Measurements from ENCODE around the gene NEURL1.
"Not testable (repeated sequence)": the region's sequence is repeated elsewhere in the genome, so short reads cannot be mapped to it uniquely, and the experiment has no call there.

Gene NEURL1

DNA sequence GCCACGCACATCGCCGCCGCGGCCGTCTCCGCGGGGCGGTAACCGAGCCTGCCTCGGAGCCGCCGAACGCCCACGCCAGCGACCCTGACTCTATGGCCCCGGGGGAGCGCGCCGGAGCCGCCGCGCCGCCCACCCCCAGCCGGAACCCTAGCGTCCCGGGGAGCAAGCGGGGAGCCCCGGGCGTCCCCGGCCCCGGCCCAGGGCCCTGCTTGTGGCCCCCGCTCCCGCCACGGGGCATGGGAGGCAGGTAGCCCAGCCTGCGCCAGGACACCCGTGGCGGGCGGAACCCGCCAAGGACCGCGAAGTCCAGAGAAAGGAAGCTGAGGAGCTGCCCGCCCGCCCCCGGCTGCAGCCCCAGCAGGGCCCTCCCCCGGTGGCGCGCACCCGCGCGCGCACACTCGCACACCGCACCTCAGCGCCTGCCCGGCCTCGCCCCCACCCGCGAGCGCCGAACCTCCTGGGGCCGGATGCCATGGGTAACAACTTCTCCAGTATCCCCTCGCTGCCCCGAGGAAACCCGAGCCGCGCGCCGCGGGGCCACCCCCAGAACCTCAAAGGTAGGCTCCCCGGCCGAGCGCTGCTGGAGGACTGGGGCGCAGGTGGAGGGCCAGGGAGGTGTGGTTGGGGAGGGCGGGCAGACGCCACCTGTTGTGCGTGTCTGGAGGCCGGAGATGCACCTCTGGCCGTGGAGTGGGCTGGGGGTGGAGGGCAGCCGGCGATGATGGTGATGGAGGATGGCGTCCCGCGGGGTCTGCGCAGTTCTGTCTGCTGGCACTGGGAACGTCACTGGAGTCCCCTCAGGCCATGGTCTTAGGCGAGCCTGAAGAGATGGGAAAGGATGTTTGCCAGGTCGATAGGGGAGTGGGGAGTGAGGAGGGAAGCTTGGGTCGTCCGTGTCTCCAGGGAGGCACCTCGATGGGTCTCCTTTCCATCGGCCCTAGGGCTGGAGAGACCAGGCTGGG is 692 bp downstream of the NEURL1 start:
- no peak for DNase-seq (ENCODE audit: low read depth)

DNA sequence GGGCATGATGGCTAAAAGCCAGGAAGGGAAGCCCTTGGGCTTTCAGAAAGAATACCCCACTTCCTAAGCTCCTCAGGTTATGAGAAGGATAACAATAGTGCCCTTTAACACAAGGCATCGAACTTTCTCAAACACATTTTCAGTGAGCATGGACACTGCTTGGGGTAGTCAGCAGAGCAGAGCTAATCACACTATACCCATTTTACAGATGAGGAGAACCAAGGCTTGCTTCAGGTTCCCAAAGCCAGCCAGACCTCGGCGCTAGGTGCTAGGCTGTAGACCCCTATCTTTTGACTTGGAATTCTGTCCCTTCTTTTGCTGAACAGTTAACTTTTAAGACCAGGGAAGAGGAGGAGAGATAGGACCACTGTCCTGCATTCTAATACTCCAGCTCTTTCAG is 1.8 kb downstream of the NEURL1 start:
- no peak for DNase-seq (ENCODE audit: low read depth)

GRCh38 chr10:103497161-103497915 is 3.8 kb downstream of the NEURL1 start:
- DNase-seq (ENCODE audit: low read depth), result no peak

GRCh38 chr10:103498936-103499638 is 5.6 kb downstream of the NEURL1 start:
- DNase-seq (ENCODE audit: low read depth), result no peak

DNA sequence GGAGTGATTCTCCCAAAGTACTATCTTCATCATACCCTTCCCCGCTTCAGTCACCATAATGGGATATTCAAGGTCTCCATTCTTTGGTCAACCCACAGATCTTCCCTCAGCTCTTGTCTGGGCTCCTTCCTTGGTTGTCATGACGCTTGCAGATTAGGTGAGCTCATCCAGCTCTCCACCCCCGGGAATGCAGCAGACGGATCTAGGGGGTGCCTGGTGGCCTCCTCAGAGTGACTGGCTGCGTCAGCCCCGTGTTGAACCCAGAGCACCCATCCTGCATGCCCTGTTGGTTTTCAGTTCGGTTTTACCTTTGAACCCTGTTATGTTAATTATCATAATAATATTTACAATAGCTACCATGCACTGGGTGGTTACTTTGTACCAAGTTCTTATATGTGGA is 6.4 kb downstream of the NEURL1 start:
- DNase-seq (ENCODE audit: low read depth), result no peak

DNA sequence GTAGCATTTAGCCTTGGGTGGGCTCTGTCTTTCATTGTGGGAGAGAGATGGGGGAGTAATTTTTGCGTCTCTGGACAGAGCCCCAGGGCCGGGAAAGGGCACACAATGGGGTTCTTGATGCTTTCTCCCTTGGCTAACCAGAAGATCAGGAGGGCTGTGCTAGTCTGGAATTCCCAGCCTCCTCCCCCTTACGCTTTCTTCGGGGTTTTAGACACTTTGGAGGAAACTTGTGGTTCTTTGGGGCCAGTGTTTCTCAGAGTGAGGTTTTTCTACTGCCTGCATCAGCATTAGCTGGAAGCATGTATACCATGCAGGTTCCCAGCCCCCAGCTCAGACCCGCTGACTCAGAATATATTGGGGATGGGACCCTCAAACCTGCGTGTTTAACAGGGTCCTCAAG is 7.0 kb downstream of the NEURL1 start:
- no peak for DNase-seq (ENCODE audit: low read depth)

GRCh38 chr10:103501186-103501585 is 7.7 kb downstream of the NEURL1 start:
- DNase-seq (ENCODE audit: low read depth), result no peak

DNA sequence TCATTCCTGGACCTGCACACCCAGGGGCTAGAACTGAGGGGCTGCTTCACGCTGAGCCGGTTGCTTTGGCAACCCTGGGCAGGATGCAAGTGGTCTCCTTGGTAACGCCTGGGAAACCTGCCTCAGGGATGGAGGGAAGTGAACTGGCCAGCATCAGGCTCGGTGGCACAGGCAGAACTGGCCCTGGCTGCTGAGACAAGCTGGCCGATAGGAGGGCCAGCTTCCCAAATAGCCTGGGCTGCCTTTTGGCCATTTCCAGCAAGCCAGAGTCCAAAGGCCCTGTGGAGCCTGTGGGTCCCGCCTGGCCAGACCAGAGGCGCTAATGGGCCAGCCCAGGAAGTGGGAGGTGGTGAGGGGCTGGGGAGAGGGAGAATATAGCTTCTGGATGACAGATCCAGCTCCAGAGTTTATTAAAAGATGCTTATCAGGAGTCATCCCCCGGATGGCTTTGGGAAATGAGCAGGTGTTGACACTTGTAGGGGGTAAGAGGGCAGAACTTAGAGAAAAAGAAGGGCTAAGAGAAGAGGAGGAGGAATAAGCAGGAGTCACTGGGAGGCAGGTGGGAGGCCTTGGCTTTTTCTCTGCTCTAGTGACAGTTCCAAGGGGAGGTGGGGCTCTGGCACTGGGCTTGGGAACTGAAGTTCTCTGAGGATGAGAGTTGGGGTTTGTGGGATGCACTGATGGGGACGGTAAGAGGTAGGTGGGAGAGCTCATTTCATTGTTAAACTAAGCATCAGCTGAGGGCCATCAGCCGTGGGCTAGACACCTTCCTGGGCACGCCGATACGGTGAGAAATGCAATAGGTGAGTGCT is 9.6 kb downstream of the NEURL1 start:
- DNase-seq (ENCODE audit: low read depth), result no peak

GRCh38 chr10:103503777-103504176 is 10.3 kb downstream of the NEURL1 start:
- DNase-seq (ENCODE audit: low read depth), result not testable (repeated sequence)

- no peak for DNase-seq (ENCODE audit: low read depth)
These were observed 10.8 kb downstream of the NEURL1 start for GRCh38 chr10:103504181-103504783.

GRCh38 chr10:103506061-103506460 is 12.6 kb downstream of the NEURL1 start:
- no peak for DNase-seq (ENCODE audit: low read depth)

DNA sequence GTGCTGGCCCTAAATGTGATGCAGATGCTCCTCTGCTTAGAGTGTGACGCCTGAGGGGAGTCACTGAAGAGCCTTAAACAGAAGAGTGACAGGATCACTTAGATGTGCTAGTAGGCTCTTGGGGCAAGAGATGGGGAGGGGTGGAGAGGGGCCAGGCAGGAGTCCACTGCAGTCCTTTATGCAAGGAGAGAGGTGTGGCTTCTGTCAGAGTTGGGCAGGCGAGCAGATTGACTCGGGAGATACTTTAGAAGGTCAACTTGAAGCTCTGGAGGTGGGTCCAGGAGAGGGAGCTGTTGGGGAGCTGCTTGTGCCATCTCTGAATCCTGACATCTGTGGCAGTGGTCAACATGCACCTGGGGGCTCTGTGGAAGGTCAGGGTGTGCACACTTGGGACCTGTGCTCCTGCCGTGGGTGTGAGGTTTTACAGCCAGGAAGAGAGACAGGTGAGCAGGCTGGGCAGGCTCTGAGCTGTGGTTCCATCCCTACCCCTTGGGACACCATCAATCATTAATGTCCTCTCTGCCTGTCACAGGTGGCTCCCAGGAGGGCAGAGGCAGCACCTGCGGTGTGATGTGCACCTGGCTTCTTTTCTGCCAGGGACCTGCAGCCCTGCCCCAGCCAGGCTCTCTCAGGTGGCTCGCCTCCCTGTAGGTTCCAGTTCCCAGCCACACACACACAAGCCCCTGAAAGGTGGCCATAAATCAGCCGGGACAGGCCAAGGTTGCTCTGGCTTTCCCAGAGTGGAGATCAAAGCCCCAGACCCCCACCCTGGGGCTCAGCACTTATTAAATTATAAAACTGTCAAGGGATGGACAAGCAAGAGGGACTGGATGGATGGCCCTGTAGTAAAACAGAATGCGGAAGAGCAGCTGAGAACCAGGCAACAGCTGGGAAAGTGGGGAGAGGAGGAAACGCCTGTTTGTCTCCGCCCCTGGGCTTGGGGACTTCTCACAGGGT is 14.0 kb downstream of the NEURL1 start:
- DNase-seq (ENCODE audit: low read depth), result no peak

DNA sequence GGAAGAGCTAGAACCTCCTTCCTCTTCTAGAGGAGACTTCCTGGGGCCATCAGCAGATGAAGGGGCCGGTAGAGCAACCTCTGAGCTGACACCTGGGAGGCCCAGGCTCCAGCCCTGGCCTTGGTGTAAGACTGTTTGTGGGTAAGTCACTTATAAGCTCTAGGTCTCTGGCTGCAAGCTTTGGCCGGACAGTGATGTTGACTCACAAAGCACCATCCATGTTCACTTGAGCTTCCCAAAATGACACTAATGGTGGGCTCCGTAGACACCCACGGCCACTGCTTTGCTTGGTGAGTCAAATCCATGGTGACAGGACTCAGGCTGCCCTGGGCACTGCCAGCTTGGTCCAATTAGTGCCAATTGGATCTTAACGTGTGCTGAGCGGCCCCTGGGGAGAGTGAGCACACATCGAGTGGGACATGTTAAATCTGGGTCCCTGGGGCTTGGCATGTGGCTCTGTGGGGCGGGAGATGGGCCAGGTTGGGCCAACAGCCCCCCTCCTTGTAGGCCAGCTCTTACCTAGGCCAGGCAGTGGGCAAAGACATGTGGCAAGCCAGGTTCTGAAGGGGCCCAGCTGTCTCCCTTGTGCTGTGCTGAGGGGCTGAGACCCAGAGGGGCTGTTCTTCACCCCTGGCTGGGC is 16.7 kb downstream of the NEURL1 start:
- no peak for DNase-seq (ENCODE audit: low read depth)

GRCh38 chr10:103510791-103511752 is 17.6 kb downstream of the NEURL1 start:
- no peak for DNase-seq (ENCODE audit: low read depth)

- DNase-seq (ENCODE audit: low read depth), result no peak
These were observed 18.7 kb downstream of the NEURL1 start for GRCh38 chr10:103512166-103512565.

DNA sequence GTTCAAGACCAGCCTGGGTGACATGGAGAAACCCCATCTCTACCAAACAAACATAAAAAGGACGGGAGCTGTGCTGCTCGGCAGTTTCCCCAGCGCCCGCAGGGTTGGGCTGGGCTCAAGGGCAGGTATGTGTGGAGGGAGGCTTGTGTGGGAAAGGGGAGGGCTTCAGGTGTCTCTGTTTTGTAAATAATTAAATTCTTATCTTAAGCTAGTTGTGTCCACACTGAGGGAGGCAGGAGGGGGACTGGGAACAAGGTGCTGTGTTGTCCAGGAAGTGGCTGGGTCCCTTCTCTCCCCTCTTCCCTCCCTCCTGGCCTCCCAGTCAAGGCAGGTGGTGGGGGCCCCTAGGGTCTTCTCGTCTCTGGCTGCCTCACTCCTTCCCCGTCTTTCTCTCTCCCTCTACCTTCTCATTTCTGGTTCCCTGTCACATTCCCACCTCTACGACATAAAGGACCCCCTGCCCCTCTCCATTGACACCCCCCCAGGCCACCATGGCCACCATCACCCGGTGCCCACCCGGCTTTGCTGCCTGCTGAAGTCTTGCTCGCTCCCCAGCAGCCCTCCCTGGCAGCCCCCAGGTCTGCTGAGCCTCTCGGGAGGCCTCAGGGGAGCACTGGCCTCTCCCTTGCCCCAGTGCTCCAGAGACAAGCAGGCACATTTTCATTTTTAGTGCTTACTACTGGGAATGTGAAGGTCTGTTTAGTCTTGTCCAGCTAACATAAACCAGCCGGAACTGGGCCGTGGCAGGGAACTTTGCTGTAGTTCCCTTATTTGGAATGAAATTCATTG is 19.3 kb downstream of the NEURL1 start:
- no peak for DNase-seq (ENCODE audit: low read depth)

- DNase-seq (ENCODE audit: low read depth), result no peak
These were observed 20.0 kb downstream of the NEURL1 start for GRCh38 chr10:103513380-103514060.
